IMR-90 (cell line): ENCODE data around the gene DPP6. TPM values are rescaled to one million over a fixed set of nuclear protein-coding genes. Genes with fewer than 3 reads are reported as not detected.
"Not testable (repeated sequence)": the region's sequence is repeated elsewhere in the genome, so short reads cannot be mapped to it uniquely, and the experiment has no call there.

Experiments
- ATAC-seq: fragments of 200-7000 bp; cut with Tn5 transposase; 2 replicates; pipeline ENCODE4 v1.9.1; 2020; ENCODE audit warnings: low read depth, mild to moderate bottlenecking, moderate library complexity
- BruUV-seq: library from RNA; stranded (reverse); fragments of 400-500 nt; replicated peaks from 2 replicates; lab custom pipeline; 2021; lab: Mats Ljungman, UMichigan
- CTCF ChIA-PET: fragments of 300-600 bp; formaldehyde crosslinking; extraction: SDS; loops from one replicate; lab custom pipeline; 2021; ENCODE audit warnings: antibody characterized with exemption; lab: Yijun Ruan, JAX
- POLR2A ChIA-PET: fragments of 300-600 bp; sonication (Branson Sonifier 250); formaldehyde crosslinking; loops from one replicate; lab custom pipeline; 2022; ENCODE audit warnings: antibody characterized with exemption; ENCODE audit not compliant: unreplicated experiment; lab: Charles Lee
- DNase-seq: peaks from one replicate; pipeline ENCODE4 v3.0.0; 2013
- H2AFZ ChIP-seq: replicated peaks from 2 replicates; pipeline ENCODE3; 2013; ENCODE audit warnings: low read length, mild to moderate bottlenecking; ENCODE audit not compliant: poor library complexity
- H2AK5ac ChIP-seq: 2 replicates; pipeline ENCODE4 v1.6.1; 2013; ENCODE audit warnings: low read depth, low read length, inconsistent platforms
- H2AK9ac ChIP-seq: replicated peaks from 2 replicates; pipeline ENCODE3; 2013; ENCODE audit warnings: mild to moderate bottlenecking, low read depth, low read length, moderate library complexity; ENCODE audit not compliant: poor library complexity
- H2BK120ac ChIP-seq: 2 replicates; pipeline ENCODE4 v1.6.1; 2013; ENCODE audit warnings: low read depth, low read length, inconsistent platforms
- H2BK15ac ChIP-seq: 3 replicates; pipeline ENCODE4 v1.6.1; 2013; ENCODE audit warnings: low read depth, low read length, inconsistent platforms
- H2BK20ac ChIP-seq: 2 replicates; pipeline ENCODE4 v1.6.1; 2013; ENCODE audit warnings: low read depth, mild to moderate bottlenecking, inconsistent platforms, low read length, moderate library complexity
- H2BK5ac ChIP-seq: 2 replicates; pipeline ENCODE4 v1.6.1; 2013; ENCODE audit warnings: mild to moderate bottlenecking, low read depth, low read length, inconsistent platforms; ENCODE audit not compliant: poor library complexity, severe bottlenecking
- H3K14ac ChIP-seq: replicated peaks from 2 replicates; pipeline ENCODE4 v1.6.1; 2013; ENCODE audit warnings: low read depth, low read length, inconsistent platforms
- H3K18ac ChIP-seq: 2 replicates; pipeline ENCODE4 v1.6.1; 2013; ENCODE audit warnings: low read depth, low read length, control low read depth
- H3K23ac ChIP-seq: 2 replicates; pipeline ENCODE4 v1.6.1; 2013; ENCODE audit warnings: low read depth, low read length, inconsistent platforms
- H3K27ac ChIP-seq: 2 replicates; pipeline ENCODE4 v1.5.1; 2013; ENCODE audit warnings: mild to moderate bottlenecking, control low read depth, low read length; ENCODE audit not compliant: insufficient read depth
- H3K27me3 ChIP-seq: 2 replicates; pipeline ENCODE4 v1.6.1; 2013; ENCODE audit warnings: low read length; ENCODE audit not compliant: control insufficient read depth, insufficient read depth
- H3K36me3 ChIP-seq: 2 replicates; pipeline ENCODE4 v1.6.1; 2013; ENCODE audit warnings: low read length, mixed read lengths; ENCODE audit not compliant: control insufficient read depth, insufficient read depth
- H3K4ac ChIP-seq: 2 replicates; pipeline ENCODE4 v1.6.1; 2013; ENCODE audit warnings: low read depth, low read length, inconsistent platforms
- H3K4me1 ChIP-seq: 2 replicates; pipeline ENCODE4 v1.6.1; 2013; ENCODE audit warnings: low read length, mixed read lengths; ENCODE audit not compliant: control insufficient read depth, insufficient read depth
- H3K4me2 ChIP-seq: 2 replicates; pipeline ENCODE4 v1.6.1; 2013; ENCODE audit warnings: low read depth, mild to moderate bottlenecking, control low read depth, low read length, moderate library complexity
- H3K4me3 ChIP-seq: 2 replicates; pipeline ENCODE4 v1.5.1; 2013; ENCODE audit warnings: low read depth, mild to moderate bottlenecking, control low read depth, low read length, moderate library complexity; ENCODE audit not compliant: insufficient read depth
- H3K56ac ChIP-seq: 2 replicates; pipeline ENCODE4 v1.6.1; 2013; ENCODE audit warnings: low read length, inconsistent platforms; ENCODE audit not compliant: insufficient read depth; ENCODE audit errors: extremely low read depth
- H3K79me1 ChIP-seq, 2 experiments: 2 replicates each; pipeline ENCODE4 v1.6.1; 2013; ENCODE audit warnings: low read length in 2 of 2, inconsistent platforms in 1 of 2, low read depth in 1 of 2
- H3K9ac ChIP-seq: 2 replicates; pipeline ENCODE4 v1.6.1; 2013; ENCODE audit warnings: low read depth, low read length, control low read depth
- H3K9me1 ChIP-seq: 2 replicates; pipeline ENCODE4 v1.6.1; 2013; ENCODE audit warnings: low read length, inconsistent platforms; ENCODE audit not compliant: insufficient read depth
- H3K9me3 ChIP-seq: 2 replicates; pipeline ENCODE4 v1.6.1; 2013; ENCODE audit warnings: low read length; ENCODE audit not compliant: control insufficient read depth, insufficient read depth
- H4K20me1 ChIP-seq: 2 replicates; pipeline ENCODE4 v1.6.1; 2013; ENCODE audit warnings: low read length, inconsistent platforms; ENCODE audit not compliant: insufficient read depth
- H4K5ac ChIP-seq: 2 replicates; pipeline ENCODE4 v1.6.1; 2013; ENCODE audit warnings: mild to moderate bottlenecking, low read depth, low read length, control low read depth
- H4K8ac ChIP-seq, 2 experiments: 2 replicates each; pipeline ENCODE4 v1.6.1; 2013; ENCODE audit warnings: low read depth in 2 of 2, low read length in 2 of 2, control low read depth in 1 of 2, inconsistent platforms in 1 of 2
- H4K91ac ChIP-seq: 2 replicates; pipeline ENCODE4 v1.6.1; 2013; ENCODE audit warnings: low read depth, low read length, inconsistent platforms; ENCODE audit not compliant: insufficient read depth
- WGBS, 2 experiments: methylation state at CpG; one replicate each; pipeline versions ENCODE4 v1.1.5 to v1.1.7; 2013; ENCODE audit warnings: missing lambda C conversion rate in 2 of 2; ENCODE audit not compliant: insufficient read length in 1 of 2; ENCODE audit errors: extremely low coverage in 2 of 2; 5-methylcytosine and 5-hydroxymethylcytosine counted together
- dilution Hi-C: fragments of 300-500 bp; cut with HindIII; formaldehyde crosslinking; loops from one replicate; pipeline ENCODE4 v1.14.3; 2018; ENCODE audit warnings: low sequenced_read_pairs; ENCODE audit not compliant: unreplicated experiment
- in situ Hi-C: fragments of 300-500 bp; cut with MboI; formaldehyde crosslinking; loops from 3 replicates; pipeline ENCODE4 v1.14.3; 2019; ENCODE audit warnings: low sequenced_read_pairs, inconsistent platforms, mixed read lengths
- intact Hi-C: fragments of 100-400 bp; cut with micrococcal nuclease; formaldehyde crosslinking; loops from 2 replicates; pipeline ENCODE4 v1.10.0; 2022
- polyA plus RNA-seq, 3 experiments: library from polyadenylated mRNA; depleted of rRNA; stranded (reverse); fragments of >200 nt; gene quantifications; 2 replicates each; pipeline ENCODE4 v1.2.3, GENCODE V29; 2012; ENCODE audit warnings: low replicate concordance in 1 of 3
- total RNA-seq: library from RNA; depleted of rRNA; stranded (reverse); fragments of >200 nt; gene quantifications from 2 replicates; pipeline ENCODE4 v1.2.3, GENCODE V29; 2012

The DPP6 gene
- total and polyA plus RNA-seq, 2 of the 4 experiments (the other 2 are of a cell fraction) = not detected

DNA sequence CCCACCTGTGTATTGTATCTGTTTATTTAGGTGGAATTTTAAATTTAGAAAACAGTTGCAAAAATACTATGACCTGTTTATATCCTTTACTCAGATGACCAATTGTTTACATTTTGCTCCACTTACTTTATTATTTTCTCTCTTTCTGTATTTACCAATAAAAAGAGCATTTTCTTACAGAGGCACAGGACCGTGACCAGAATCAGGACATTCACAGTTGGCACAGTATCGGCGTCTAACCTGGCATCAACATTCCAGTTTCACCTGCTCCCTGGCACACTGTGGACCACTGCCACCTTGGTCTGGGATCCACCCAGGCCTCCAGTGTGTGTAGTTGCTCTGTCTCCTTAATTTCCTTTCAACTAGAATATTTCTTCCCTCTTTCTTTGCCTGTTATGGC lies 39.9 kb downstream of the DPP6 start:
- dilution Hi-C loops, ATAC-seq, H3K9ac ChIP-seq, BruUV-seq, H4K91ac ChIP-seq, H2AK5ac ChIP-seq, H3K4me3 ChIP-seq, DNase-seq, H3K14ac ChIP-seq, H2BK5ac ChIP-seq, intact Hi-C loops, H3K9me1 ChIP-seq, H3K56ac ChIP-seq, H2BK120ac ChIP-seq, H3K27me3 ChIP-seq, H2BK15ac ChIP-seq, in situ Hi-C loops, H4K20me1 ChIP-seq, H3K4me1 ChIP-seq, H3K79me1 ChIP-seq, H3K36me3 ChIP-seq, POLR2A ChIA-PET, H3K9me3 ChIP-seq, H4K5ac ChIP-seq, H4K8ac ChIP-seq, H3K23ac ChIP-seq, H3K4me2 ChIP-seq, H3K18ac ChIP-seq, H2AFZ ChIP-seq, H3K27ac ChIP-seq, H3K4ac ChIP-seq, H2BK20ac ChIP-seq, H2AK9ac ChIP-seq, CTCF ChIA-PET: not testable (repeated sequence)
- no CpG with 5 or more reads among the region's 3 CpGs for WGBS, 2 experiments

DNA sequence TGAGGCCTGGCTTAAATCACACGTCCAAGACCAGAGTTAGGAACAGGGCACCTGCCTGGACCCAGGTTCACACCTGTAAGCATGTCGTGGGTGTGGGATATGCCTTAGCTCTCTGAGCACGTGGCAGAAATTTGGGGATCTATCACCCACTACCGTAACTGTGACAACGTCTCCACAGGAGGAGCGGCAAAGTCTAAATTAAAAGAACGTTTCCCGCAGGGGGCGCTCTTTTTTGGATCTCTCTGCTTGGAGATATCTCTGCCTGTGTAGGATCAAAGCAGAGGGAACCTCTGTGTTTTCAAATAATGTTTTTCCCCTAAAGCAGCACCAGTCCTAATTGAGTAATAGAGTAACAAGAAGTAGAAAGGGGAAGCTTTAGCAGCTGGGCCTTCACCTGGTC lies 43.0 kb downstream of the DPP6 start:
- H2AK5ac ChIP-seq, H3K9ac ChIP-seq, H3K18ac ChIP-seq, BruUV-seq, H3K56ac ChIP-seq, POLR2A ChIA-PET, H3K4me1 ChIP-seq, H3K9me3 ChIP-seq, H4K5ac ChIP-seq, H3K23ac ChIP-seq, ATAC-seq, H3K36me3 ChIP-seq, intact Hi-C loops, H2BK20ac ChIP-seq, H3K14ac ChIP-seq, H2AFZ ChIP-seq, H3K4me2 ChIP-seq, H3K27me3 ChIP-seq, H2BK5ac ChIP-seq, H2BK15ac ChIP-seq, H3K4me3 ChIP-seq, H3K27ac ChIP-seq, in situ Hi-C loops, H4K91ac ChIP-seq, H2AK9ac ChIP-seq, H3K4ac ChIP-seq, H4K20me1 ChIP-seq, dilution Hi-C loops, H4K8ac ChIP-seq, CTCF ChIA-PET, H3K79me1 ChIP-seq, H3K9me1 ChIP-seq, H2BK120ac ChIP-seq, DNase-seq: not testable (repeated sequence)
- WGBS, 2 experiments = no CpG with 5 or more reads among the region's 9 CpGs
